ENCODE data around the gene NUPR1. TPM values are rescaled to one million over a fixed set of nuclear protein-coding genes. Genes with fewer than 3 reads are reported as not detected.

NUPR1 gene
- total RNA-seq, 1 donor from 2014 or later, result 3.8 TPM

DNA sequence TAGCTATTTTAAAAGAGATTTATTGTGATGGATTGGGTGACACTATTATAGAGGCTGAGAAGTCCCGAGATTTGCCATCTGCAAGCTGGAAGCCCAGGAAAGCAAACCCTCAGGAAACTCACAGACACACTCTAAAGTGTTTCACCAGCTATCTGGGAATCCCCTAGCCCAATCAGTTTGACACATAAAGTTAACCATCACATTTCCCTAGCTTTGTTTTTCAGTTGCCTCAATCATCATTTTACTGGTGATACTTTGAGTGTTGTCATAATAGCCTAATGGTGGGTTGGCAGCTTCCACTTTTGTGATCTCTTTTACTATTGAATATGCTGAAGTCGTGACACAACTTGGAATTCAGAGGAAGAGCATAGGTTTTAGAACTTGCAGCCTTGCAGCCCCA, 16.8 kb upstream of the NUPR1 start:
- Mint-ChIP-seq H3K4me3 (ENCODE audit: unreplicated experiment) (no peak overlapping the region), H3K9me3 (ENCODE audit: unreplicated experiment) (no peaks in the 10 kb centered on the region), H3K36me3 (ENCODE audit: low read depth, unreplicated experiment) (peaks cover 8% of the 10 kb centered on the region), H3K27ac (ENCODE audit: unreplicated experiment) (no peak overlapping the region), H3K27me3 (ENCODE audit: low read depth, unreplicated experiment) (no peaks in the 10 kb centered on the region), H3K4me1 (ENCODE audit: low read depth, unreplicated experiment) (no peaks in the 10 kb centered on the region)
- Histone ChIP-seq H3K4me1 (ENCODE audit: insufficient read depth, low read length) (peaks cover 5% of the 10 kb centered on the region), H4K20me1 (ENCODE audit: insufficient read depth, low read length) (no peaks in the 10 kb centered on the region), H3K27me3 (ENCODE audit: insufficient read depth, low read length) (no peaks in the 10 kb centered on the region), H3K79me2 (ENCODE audit: insufficient read depth, low read length) (peaks cover 8% of the 10 kb centered on the region), H3K27ac (ENCODE audit: low read depth, low read length) (no peak overlapping the region), H3K9me3 (ENCODE audit: insufficient read depth, low read depth, low read length) (no peaks in the 10 kb centered on the region), H3K9ac (ENCODE audit: low read length) (no peak overlapping the region), H3K4me2 (ENCODE audit: low read length) (no peak overlapping the region), H2AFZ (ENCODE audit: low read depth, low read length) (no peak overlapping the region), H3K36me3 (ENCODE audit: insufficient read depth, low read length) (no peaks in the 10 kb centered on the region), H3K4me3 (ENCODE audit: insufficient read depth, low read depth, low read length) (no peak overlapping the region)
- FAIRE-seq (no peak), DNase-seq (ENCODE audit: low read depth) (no peak)
- TF ChIP-seq EZH2 (IDR thresholded peaks at IDR 0.05; ENCODE audit: insufficient read depth, low read length), result no peak
- TF ChIP-seq, protein P1, sequence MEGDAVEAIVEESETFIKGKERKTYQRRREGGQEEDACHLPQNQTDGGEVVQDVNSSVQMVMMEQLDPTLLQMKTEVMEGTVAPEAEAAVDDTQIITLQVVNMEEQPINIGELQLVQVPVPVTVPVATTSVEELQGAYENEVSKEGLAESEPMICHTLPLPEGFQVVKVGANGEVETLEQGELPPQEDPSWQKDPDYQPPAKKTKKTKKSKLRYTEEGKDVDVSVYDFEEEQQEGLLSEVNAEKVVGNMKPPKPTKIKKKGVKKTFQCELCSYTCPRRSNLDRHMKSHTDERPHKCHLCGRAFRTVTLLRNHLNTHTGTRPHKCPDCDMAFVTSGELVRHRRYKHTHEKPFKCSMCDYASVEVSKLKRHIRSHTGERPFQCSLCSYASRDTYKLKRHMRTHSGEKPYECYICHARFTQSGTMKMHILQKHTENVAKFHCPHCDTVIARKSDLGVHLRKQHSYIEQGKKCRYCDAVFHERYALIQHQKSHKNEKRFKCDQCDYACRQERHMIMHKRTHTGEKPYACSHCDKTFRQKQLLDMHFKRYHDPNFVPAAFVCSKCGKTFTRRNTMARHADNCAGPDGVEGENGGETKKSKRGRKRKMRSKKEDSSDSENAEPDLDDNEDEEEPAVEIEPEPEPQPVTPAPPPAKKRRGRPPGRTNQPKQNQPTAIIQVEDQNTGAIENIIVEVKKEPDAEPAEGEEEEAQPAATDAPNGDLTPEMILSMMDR (IDR thresholded peaks at IDR 0.05; ENCODE audit: insufficient read depth, low read depth, low read length), result no peak

DNA sequence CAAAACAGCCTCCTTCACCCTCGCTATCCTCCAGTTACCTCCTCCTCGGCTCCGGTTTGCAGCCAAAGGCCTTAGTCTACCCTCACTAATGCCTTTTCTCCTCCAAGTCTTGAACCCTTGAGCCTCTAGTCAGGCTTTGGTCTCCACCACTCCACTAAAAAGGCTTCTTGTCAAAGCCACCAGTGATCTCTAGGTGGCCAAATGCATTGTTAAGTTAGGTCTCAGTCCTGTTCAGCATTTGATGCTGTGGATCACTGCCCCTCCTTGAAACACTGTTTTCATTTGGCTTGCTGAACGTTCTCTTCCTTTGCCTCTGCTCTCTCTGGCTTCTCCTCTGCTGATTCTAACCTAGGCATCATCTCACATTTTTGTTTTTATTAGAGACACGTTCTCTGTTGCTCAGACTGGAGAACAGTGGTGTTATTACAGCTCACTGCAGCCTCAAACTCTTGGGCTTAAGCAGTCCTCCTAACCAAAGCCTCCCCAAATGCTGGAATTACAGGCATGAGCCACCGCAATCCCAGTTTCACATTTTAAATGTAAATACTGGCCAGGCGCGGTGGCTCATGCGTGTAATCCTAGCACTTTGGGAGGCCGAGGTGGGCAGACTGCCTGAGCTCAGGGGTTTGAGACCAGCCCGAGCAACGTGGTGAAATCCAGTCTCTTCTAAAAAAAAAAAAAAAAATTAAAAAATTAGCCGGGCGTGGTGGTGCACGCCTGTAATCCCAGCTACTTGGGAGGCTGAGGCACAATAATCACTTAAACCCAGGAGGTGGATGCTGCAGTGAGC, 16.1 kb upstream of the NUPR1 start:
- no peaks in the 10 kb centered on the region for H3K36me3 ChIP-seq (ENCODE audit: insufficient read depth, low read length)
- DNase-seq (ENCODE audit: low read depth) (no peak), FAIRE-seq (no peak)
- H3K4me3 ChIP-seq (ENCODE audit: insufficient read depth, low read depth, low read length), result peak overlapping the region; percentile 59
- peak overlapping the region; percentile 96 for H3K4me2 ChIP-seq (ENCODE audit: low read length)
- H2AFZ ChIP-seq (ENCODE audit: low read depth, low read length), result peak overlapping the region; percentile 57
- no peak overlapping the region for H3K27ac ChIP-seq (ENCODE audit: low read depth, low read length)
- Mint-ChIP-seq H3K27me3 (ENCODE audit: low read depth, unreplicated experiment) (no peaks in the 10 kb centered on the region), H3K4me1 (ENCODE audit: low read depth, unreplicated experiment) (no peaks in the 10 kb centered on the region), H3K27ac (ENCODE audit: unreplicated experiment) (peak overlapping the region; percentile 58), H3K36me3 (ENCODE audit: low read depth, unreplicated experiment) (peaks cover 8% of the 10 kb centered on the region), H3K9me3 (ENCODE audit: unreplicated experiment) (no peaks in the 10 kb centered on the region), H3K4me3 (ENCODE audit: unreplicated experiment) (peak overlapping the region; percentile 81)
- no peaks in the 10 kb centered on the region for H3K9me3 ChIP-seq (ENCODE audit: insufficient read depth, low read depth, low read length)
- no peak for TF ChIP-seq EZH2 (IDR thresholded peaks at IDR 0.05; ENCODE audit: insufficient read depth, low read length)
- TF ChIP-seq, protein P1 (IDR thresholded peaks at IDR 0.05; ENCODE audit: insufficient read depth, low read depth, low read length), result no peak
- no peaks in the 10 kb centered on the region for H4K20me1 ChIP-seq (ENCODE audit: insufficient read depth, low read length)
- peaks cover 8% of the 10 kb centered on the region for H3K79me2 ChIP-seq (ENCODE audit: insufficient read depth, low read length)
- H3K9ac ChIP-seq (ENCODE audit: low read length), result peak overlapping the region; percentile 49
- peaks cover 5% of the 10 kb centered on the region for H3K4me1 ChIP-seq (ENCODE audit: insufficient read depth, low read length)
- H3K27me3 ChIP-seq (ENCODE audit: insufficient read depth, low read length), result no peaks in the 10 kb centered on the region
